RWPE2 (cell line): ENCODE results near the gene THYN1.

Source experiments
- ATAC-seq: fragments of 200-7000 bp; cut with Tn5 transposase; 3 replicates; pipeline ENCODE4 v1.9.1; 2021; ENCODE audit warnings: low read depth
- DNase-seq: peaks from one replicate; pipeline ENCODE4 v3.0.0-alpha.2; 2020; ENCODE audit warnings: low spot score
- H3K27ac ChIP-seq: fragments of 450-650 bp; 2 replicates; pipeline ENCODE4 v1.5.1; 2017; ENCODE audit warnings: mild to moderate bottlenecking; ENCODE audit not compliant: poor library complexity, severe bottlenecking
- H3K27me3 ChIP-seq: fragments of 250-450 bp; sonication (Bioruptor Pico); 2 replicates; pipeline ENCODE4 v1.5.1; 2021; ENCODE audit warnings: mild to moderate bottlenecking, moderate library complexity; ENCODE audit not compliant: insufficient read depth, poor library complexity, severe bottlenecking
- H3K36me3 ChIP-seq: fragments of 250-450 bp; sonication (Bioruptor Pico); 2 replicates; pipeline ENCODE4 v1.5.1; 2020; ENCODE audit warnings: low read depth, mild to moderate bottlenecking, moderate library complexity
- H3K4me1 ChIP-seq: fragments of 250-450 bp; sonication (Bioruptor Pico); 2 replicates; pipeline ENCODE4 v1.5.1; 2021; ENCODE audit warnings: mild to moderate bottlenecking, moderate library complexity; ENCODE audit not compliant: insufficient read depth, poor library complexity, severe bottlenecking
- H3K4me3 ChIP-seq: fragments of 250-450 bp; sonication (Bioruptor Pico); 2 replicates; pipeline ENCODE4 v1.5.1; 2021; ENCODE audit warnings: mild to moderate bottlenecking, moderate library complexity; ENCODE audit not compliant: severe bottlenecking
- H3K9me3 ChIP-seq: fragments of 250-450 bp; sonication (Bioruptor Pico); 2 replicates; pipeline ENCODE4 v1.5.1; 2021; ENCODE audit warnings: mild to moderate bottlenecking, moderate library complexity; ENCODE audit not compliant: severe bottlenecking
- CTCF ChIP-seq: fragments of 450-650 bp; IDR thresholded peaks from one replicate; pipeline ENCODE4 v1.5.1; 2017; ENCODE audit warnings: mild to moderate bottlenecking, moderate library complexity; ENCODE audit not compliant: poor library complexity, severe bottlenecking

THYN1 gene

GRCh38 chr11:134275188-134275533 is 22.0 kb upstream of the THYN1 start:
- H3K4me3 ChIP-seq: no peak overlapping the region

DNA sequence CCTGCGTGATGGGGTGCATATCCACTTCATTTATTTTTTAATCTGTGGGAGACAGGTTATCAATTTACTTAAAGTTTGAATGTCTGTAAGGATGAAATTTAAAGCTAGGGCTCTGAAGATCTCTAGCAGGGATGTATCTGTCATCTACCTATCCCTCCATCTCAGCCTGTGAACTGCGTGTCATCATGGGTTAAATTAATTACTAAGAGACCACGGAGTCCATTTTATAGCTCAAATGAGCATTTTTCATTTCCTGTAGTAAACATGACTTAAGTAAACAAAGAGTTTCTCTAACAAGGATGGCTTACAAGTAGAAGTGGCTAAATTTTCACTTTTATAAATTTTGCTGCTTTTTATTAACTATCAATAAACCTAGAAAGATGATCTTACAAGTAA is 20.2 kb upstream of the THYN1 start:
- DNase-seq: no peak
- Histone ChIP-seq H3K4me3 (no peak overlapping the region), H3K36me3 (no peaks in the 10 kb centered on the region), H3K4me1 (no peaks in the 10 kb centered on the region), H3K27me3 (peaks cover 51% of the 10 kb centered on the region), H3K9me3 (no peaks in the 10 kb centered on the region), H3K27ac (no peak overlapping the region)
- ATAC-seq: no peak
- no peak for TF ChIP-seq CTCF

More at GRCh38 chr11:134275188-134275533, 22.0 kb upstream of the THYN1 start:
- Histone ChIP-seq H3K27ac (no peak overlapping the region), H3K36me3 (no peaks in the 10 kb centered on the region), H3K27me3 (peaks cover 67% of the 10 kb centered on the region), H3K4me1 (no peaks in the 10 kb centered on the region), H3K9me3 (no peaks in the 10 kb centered on the region)
- TF ChIP-seq CTCF: no peak
- no peak for DNase-seq
- no peak for ATAC-seq

GRCh38 chr11:134272381-134273316 is 19.5 kb upstream of the THYN1 start:
- Histone ChIP-seq H3K4me1 (peaks cover 4% of the 10 kb centered on the region), H3K36me3 (no peaks in the 10 kb centered on the region), H3K27me3 (peaks cover 44% of the 10 kb centered on the region), H3K9me3 (no peaks in the 10 kb centered on the region), H3K4me3 (no peak overlapping the region), H3K27ac (no peak overlapping the region)
- no peak for DNase-seq
- no peak for TF ChIP-seq CTCF
- no peak for ATAC-seq

DNA sequence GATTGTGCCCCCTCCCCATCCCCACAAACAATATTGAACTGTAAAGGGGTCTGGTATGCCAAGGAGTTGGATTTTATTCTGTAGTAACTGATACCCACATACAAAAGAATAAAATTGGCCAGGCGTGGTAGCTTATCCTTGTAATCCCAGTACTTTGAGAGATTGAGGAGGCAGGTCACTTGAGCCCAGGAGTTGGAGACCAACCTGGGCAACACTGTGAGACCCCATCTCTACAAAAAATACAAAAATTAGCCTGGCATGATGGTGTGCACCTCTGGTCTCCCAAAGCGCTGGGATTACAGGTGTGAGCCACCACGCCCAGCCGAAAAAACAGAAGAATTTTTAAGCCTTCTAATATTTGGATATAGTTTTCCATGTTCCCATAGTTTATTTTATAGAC is 18.8 kb upstream of the THYN1 start:
- Histone ChIP-seq H3K36me3 (no peaks in the 10 kb centered on the region), H3K27me3 (peaks cover 38% of the 10 kb centered on the region), H3K9me3 (no peaks in the 10 kb centered on the region), H3K4me3 (no peak overlapping the region), H3K4me1 (peaks cover 11% of the 10 kb centered on the region), H3K27ac (no peak overlapping the region)
- no peak for TF ChIP-seq CTCF
- DNase-seq: no peak
- ATAC-seq: no peak

DNA sequence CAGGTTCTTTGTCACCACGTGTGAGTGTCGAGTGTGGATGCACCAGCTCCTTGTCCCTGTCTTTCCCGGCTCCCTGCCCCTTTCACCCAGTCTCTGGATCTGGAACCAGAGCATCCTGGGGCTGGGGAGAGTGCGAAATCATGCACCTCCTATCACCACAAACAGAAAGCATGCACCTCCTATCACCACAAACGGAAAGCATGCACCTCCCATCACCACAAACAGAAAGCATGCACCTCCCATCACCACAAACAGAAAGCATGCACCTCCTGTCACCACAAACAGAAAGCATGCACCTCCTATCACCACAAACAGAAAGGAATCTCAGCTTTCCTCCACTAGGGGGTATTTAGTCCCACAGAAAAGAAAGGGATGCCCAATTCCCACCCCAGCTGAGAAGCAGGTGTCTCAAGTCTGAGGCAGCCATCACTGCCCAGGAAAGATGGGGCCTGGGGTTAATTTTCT is 17.1 kb upstream of the THYN1 start:
- no peaks in the 10 kb centered on the region for H3K36me3 ChIP-seq
- peaks cover 21% of the 10 kb centered on the region for H3K27me3 ChIP-seq
- no peak overlapping the region for H3K4me3 ChIP-seq
- TF ChIP-seq CTCF: no peak
- no peak for DNase-seq
- no peak for ATAC-seq
- peaks cover 18% of the 10 kb centered on the region for H3K4me1 ChIP-seq
- no peak overlapping the region for H3K27ac ChIP-seq
- no peaks in the 10 kb centered on the region for H3K9me3 ChIP-seq
